ENCODE data around the gene ASB2.

Gene ASB2

DNA sequence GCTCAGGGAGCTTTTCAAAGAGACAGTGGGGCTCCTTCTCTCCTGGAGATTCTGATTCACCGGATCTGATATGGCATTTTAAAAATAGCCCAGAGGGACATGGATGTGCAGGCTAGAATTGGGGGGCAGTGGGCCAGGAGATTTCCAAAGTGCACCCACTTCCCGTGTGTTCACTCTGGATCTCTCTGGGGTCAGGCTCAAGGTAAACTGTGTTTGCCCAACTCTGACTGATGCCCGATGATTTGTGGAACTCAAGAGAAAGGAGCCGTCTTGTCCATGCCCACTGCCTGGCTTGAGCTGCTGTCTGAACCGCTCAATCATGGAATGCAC lies 31.3 kb downstream of the ASB2 start:
- no peak for DNase-seq

- DNase-seq = no peak
These were observed 31.9 kb downstream of the ASB2 start for GRCh38 chr14:93944348-93945069.

- no peak for DNase-seq
These were observed 32.4 kb downstream of the ASB2 start for GRCh38 chr14:93943930-93944329.

DNA sequence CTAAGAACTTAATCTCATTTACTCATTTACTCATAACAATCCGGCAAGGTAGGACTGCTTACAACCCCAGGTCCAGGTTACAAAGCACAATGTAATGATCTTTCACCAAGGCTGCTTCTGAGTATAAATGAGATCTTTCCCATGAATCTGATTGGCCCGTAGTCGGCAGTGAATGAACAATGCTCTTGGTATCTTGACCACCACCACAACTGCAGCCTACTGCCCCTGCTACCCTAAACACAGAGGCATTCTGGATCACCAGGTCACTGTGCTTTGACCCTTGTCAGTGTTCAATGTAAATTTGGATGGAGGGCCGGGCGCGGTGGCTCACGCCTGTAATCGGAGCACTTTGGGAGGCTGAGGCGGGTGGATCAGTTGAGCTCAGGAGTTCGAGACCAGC lies 33.3 kb downstream of the ASB2 start:
- no peak for DNase-seq

GRCh38 chr14:93941293-93941910 lies 35.0 kb downstream of the ASB2 start:
- DNase-seq = peak; percentile 85

DNA sequence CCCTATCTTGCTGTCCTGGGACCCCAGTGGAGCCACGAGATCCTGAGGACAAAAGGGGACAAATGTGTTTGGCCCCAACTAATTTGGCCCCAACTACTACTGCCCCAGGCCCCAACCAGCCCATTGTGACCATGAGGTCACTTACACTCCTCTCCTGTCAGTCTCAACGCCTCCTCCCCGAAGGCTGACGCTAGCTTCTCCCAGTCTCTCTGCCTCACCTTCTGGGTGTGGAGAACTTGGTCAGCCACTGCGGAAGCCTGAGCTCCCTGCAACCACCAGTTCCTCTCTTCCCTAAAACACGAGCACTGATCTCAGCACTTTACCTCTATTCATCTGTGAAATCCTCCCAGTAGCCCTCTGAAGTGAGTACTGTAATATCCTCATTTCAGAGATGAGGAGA lies 35.9 kb downstream of the ASB2 start:
- DNase-seq = no peak

GRCh38 chr14:93939304-93940229 lies 36.8 kb downstream of the ASB2 start:
- peak; percentile 50 for DNase-seq

- DNase-seq = no peak
These were observed 37.5 kb downstream of the ASB2 start for GRCh38 chr14:93938751-93939303.

GRCh38 chr14:93937519-93937918 lies 38.9 kb downstream of the ASB2 start:
- DNase-seq = no peak

DNA sequence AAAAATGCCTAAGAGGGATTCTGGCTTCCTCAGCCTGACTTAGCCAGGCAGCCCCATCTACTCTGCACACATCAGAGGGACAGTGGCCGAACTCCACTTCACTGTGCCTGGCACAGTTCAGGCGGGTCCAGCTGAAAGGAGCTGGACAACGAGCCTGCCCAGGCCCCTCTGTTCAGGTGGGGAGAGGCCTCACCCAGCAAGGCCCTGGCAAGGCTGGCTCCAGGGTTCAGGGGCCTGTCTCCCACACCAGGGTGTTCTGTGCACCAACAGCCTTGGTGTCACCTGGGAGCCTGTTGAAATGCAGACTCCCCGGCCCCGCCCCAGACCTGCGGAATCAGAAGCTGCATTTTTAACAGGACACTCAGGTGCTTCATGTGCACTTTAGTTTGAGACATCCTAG lies 39.4 kb downstream of the ASB2 start:
- no peak for DNase-seq

DNA sequence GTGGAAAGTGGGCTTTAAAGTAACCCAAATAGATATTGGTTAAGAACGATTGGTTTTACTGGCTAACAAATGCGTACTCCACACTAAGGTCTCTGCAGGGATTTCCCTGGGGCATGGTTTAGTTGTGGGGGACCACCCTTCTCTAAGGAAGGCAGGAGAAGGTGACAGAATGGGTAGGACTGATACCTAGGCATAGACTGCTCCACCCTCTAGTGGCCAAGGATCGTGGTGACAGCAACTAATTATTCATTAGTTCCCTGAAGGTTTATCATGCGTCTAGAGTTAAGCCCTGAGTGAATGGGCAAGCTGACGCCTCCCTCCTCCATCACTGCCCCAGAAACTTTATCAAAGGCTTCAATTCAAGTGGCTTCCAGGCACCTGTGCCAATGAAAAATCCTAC lies 40.1 kb downstream of the ASB2 start:
- DNase-seq = no peak

DNA sequence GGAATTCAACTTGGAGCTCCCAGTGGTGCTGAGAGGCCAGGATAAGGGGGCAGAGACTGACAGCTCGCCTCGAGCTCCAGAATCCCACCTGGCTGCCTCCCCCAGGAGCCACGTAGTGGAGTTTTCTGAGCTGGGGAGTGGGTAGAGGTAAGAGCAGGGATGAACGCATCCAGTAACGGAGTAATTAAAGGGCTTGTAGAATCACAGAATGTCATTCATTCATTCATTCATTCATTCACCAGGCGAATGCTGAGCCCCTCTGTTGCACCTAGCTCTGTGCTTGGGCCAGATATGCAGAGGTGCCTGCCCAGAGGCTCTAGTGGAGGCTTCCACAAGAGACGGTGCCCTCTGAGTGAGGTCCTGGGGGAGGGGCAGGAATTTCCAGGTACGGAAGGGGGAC lies 41.2 kb downstream of the ASB2 start:
- DNase-seq = no peak

GRCh38 chr14:93932642-93933041 lies 43.7 kb downstream of the ASB2 start:
- no peak for DNase-seq

GRCh38 chr14:93930989-93931307 lies 45.4 kb downstream of the ASB2 start:
- DNase-seq = no peak

- DNase-seq = no peak
These were observed 45.9 kb downstream of the ASB2 start for GRCh38 chr14:93930296-93930988.

DNA sequence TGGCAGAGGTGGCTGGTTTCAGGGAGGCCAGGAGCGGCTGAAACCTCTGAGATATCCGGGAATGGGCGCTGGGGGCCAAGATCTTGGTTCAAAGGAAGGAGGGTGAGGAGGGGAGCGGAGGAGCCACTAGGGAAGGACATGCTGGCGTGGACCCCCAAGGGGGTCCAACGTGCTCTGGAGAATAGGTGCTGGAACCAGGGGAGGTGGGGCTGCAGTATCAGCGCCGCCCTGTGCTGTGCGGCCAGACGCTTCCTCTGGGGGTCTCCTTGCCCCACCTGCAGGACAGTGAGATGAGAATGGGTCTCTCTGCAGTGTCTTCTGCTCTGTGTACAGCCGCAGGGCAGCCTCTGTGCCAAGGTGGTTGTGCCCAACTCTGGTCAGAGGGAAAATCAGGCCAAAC lies 46.7 kb downstream of the ASB2 start:
- no peak for DNase-seq

- no peak for DNase-seq
These were observed 47.3 kb downstream of the ASB2 start for GRCh38 chr14:93929048-93929535.

DNA sequence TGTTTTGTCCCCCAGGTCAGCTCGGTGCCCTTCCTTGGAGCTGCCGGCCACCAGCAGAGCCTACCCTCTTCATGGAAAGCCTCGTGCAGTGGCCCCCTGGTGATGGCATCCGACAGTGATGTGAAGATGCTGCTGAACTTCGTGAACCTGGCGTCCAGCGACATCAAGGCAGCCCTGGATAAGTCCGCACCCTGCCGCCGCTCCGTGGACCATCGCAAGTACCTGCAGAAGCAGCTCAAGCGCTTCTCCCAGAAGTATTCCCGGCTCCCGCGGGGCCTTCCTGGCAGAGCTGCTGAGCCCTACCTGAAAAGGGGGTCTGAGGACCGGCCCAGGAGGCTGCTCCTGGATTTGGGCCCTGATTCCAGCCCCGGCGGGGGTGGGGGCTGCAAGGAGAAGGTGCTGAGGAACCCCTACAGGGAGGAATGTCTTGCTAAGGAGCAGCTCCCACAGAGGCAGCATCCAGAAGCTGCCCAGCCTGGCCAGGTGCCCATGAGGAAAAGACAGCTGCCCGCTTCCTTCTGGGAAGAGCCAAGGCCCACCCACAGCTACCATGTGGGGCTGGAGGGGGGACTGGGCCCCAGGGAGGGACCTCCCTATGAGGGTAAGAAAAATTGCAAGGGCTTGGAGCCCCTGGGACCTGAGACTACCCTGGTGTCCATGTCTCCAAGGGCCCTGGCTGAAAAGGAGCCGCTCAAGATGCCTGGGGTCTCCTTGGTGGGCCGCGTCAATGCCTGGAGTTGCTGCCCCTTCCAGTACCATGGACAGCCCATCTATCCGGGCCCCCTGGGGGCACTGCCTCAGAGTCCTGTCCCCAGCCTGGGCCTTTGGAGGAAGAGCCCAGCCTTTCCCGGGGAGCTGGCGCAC lies 48.0 kb downstream of the ASB2 start:
- no peak for DNase-seq

DNA sequence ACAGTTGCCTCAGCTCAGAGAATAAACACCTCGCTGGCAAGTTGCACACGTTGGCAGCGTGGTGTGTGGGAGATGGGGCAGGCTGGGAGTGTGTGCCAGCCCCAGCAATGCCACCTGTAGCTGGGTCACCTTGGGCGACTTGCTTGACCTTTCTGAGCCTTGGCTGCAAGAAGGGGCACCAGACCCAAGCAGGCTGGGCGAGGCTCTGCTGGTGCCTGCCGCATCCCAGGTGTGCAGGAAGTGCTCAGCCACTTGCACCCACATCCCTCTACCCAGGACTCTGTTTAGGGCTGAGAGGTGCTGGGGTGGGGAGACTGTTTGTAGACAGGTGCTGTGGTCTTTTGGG lies 48.6 kb downstream of the ASB2 start:
- DNase-seq = no peak

- DNase-seq = no peak
These were observed 49.2 kb downstream of the ASB2 start, which contains the start of gene FAM181A for GRCh38 chr14:93926873-93927799. TSS of gene FAM181A (plus strand) at chr14:93927344. CDS start at chr14:93928286, 942 bp downstream.
